NCI-H1417 (cell line): Measurements from ENCODE around the gene SLC28A1.
A peak's percentile ranks its signal among the peaks of the same experiment; 100 is the strongest.
"Not testable (repeated sequence)": the region's sequence is repeated elsewhere in the genome, so short reads cannot be mapped to it uniquely, and the experiment has no call there.

Experiments
- DNase-seq, 3 experiments: peaks; one replicate each; lab custom pipeline; 2025; lab: John Stamatoyannopoulos, UW

Gene SLC28A1

GRCh38 chr15:84862214-84862975 is 22.1 kb upstream of the SLC28A1 start:
- no peak for DNase-seq

- DNase-seq = no peak
These were observed 20.7 kb upstream of the SLC28A1 start for GRCh38 chr15:84863565-84864443.

- no peak for DNase-seq
These were observed 20.0 kb upstream of the SLC28A1 start for GRCh38 chr15:84864444-84864795.

- no peak for DNase-seq
These were observed 19.3 kb upstream of the SLC28A1 start for GRCh38 chr15:84865074-84865569.

- no peak for DNase-seq
These were observed 16.2 kb upstream of the SLC28A1 start for GRCh38 chr15:84868037-84868880.

- DNase-seq = no peak
These were observed 15.0 kb upstream of the SLC28A1 start for GRCh38 chr15:84869510-84869909.

GRCh38 chr15:84871428-84871985 is 13.0 kb upstream of the SLC28A1 start:
- DNase-seq = no peak

GRCh38 chr15:84872009-84872910 is 12.2 kb upstream of the SLC28A1 start:
- DNase-seq = no peak

GRCh38 chr15:84873997-84874396 is 10.5 kb upstream of the SLC28A1 start:
- DNase-seq = no peak

- peak in 1 of 3 experiments; percentile 13 for DNase-seq
These were observed 9.3 kb upstream of the SLC28A1 start for GRCh38 chr15:84874981-84875699.

- DNase-seq = no peak
These were observed 8.2 kb upstream of the SLC28A1 start for GRCh38 chr15:84876269-84876668.

- not testable (repeated sequence) for DNase-seq
These were observed 6.8 kb upstream of the SLC28A1 start for GRCh38 chr15:84877701-84878100.

GRCh38 chr15:84878504-84878903 is 6.0 kb upstream of the SLC28A1 start:
- DNase-seq = peak; percentile 25 to 68 (median 30)

- DNase-seq = no peak
These were observed 5.2 kb upstream of the SLC28A1 start for GRCh38 chr15:84879088-84879780.

- DNase-seq = no peak
These were observed 4.5 kb upstream of the SLC28A1 start for GRCh38 chr15:84880007-84880406.

- no peak for DNase-seq
These were observed 3.5 kb upstream of the SLC28A1 start for GRCh38 chr15:84880822-84881519.

GRCh38 chr15:84881520-84881830 is 3.0 kb upstream of the SLC28A1 start:
- DNase-seq = no peak

- DNase-seq = no peak
These were observed 996 bp upstream of the SLC28A1 start for GRCh38 chr15:84883466-84883865.

- no peak for DNase-seq
These were observed 1.3 kb downstream of the SLC28A1 start for GRCh38 chr15:84885801-84886200.
